K562 (cell line): ENCODE measurements around the gene SLC12A6. TPM values are rescaled to one million over a fixed set of nuclear protein-coding genes. Genes with fewer than 3 reads are reported as not detected.

ENCODE experiments used
- ATF4 ChIP-seq: fragments of 450-650 bp; formaldehyde crosslinking; IDR thresholded peaks from 2 replicates; pipeline ENCODE4 v1.4.0; 2022; ENCODE audit warnings: mild to moderate bottlenecking, moderate library complexity
- EZH2 ChIP-seq: IDR thresholded peaks from 2 replicates; pipeline ENCODE4 v1.6.1; 2012; ENCODE audit warnings: low read depth, mild to moderate bottlenecking, inconsistent platforms, low read length, borderline replicate concordance
- HNRNPUL1 ChIP-seq: fragments of 200-400 bp; formaldehyde crosslinking; IDR thresholded peaks from 2 replicates; pipeline ENCODE4 v1.6.1; 2017; ENCODE audit warnings: low read length
- JUNB ChIP-seq: fragments of 450-650 bp; formaldehyde crosslinking; conservative IDR thresholded peaks from 2 replicates; pipeline ENCODE4 v1.4.0; 2020; ENCODE audit warnings: mild to moderate bottlenecking
- MAFF ChIP-seq: IDR thresholded peaks from 2 replicates; pipeline ENCODE4 v1.6.1; 2012; ENCODE audit warnings: low read length, improper control_type of control experiment
- MTA2 ChIP-seq: fragments of 450-650 bp; IDR thresholded peaks from 2 replicates; pipeline ENCODE4 v1.6.1; 2016; ENCODE audit warnings: low read depth
- NR2C1 ChIP-seq, 2 experiments: fragments of 450-650 bp; IDR thresholded peaks; 2 replicates each; pipeline ENCODE4 v1.6.1; 2017; ENCODE audit warnings: mild to moderate bottlenecking in 2 of 2, antibody characterized with exemption in 1 of 2, inconsistent platforms in 1 of 2, missing compliant biosample characterization in 1 of 2, missing genetic modification characterization in 1 of 2
- SAFB2 ChIP-seq: fragments of 200-400 bp; formaldehyde crosslinking; IDR thresholded peaks from 2 replicates; pipeline ENCODE4 v1.6.1; 2018; ENCODE audit warnings: borderline replicate concordance, low read length, low read depth, moderate library complexity; ENCODE audit not compliant: severe bottlenecking
- SPI1 ChIP-seq: IDR thresholded peaks from 2 replicates; pipeline ENCODE4 v1.6.1; 2011; ENCODE audit warnings: low read depth, low read length, control low read depth, borderline replicate concordance
- SRSF1 ChIP-seq: fragments of 200-400 bp; formaldehyde crosslinking; IDR thresholded peaks from 2 replicates; pipeline ENCODE4 v1.6.1; 2017; ENCODE audit warnings: mild to moderate bottlenecking, low read depth, low read length, moderate library complexity
- THRB ChIP-seq: fragments of 450-650 bp; formaldehyde crosslinking; conservative IDR thresholded peaks from 2 replicates; pipeline ENCODE4 v1.4.0; 2022; ENCODE audit warnings: mild to moderate bottlenecking, missing genetic modification characterization
- XRCC5 ChIP-seq: fragments of 200-400 bp; formaldehyde crosslinking; IDR thresholded peaks from 2 replicates; pipeline ENCODE4 v1.6.1; 2017; ENCODE audit warnings: low read depth, mild to moderate bottlenecking, low read length
- ZC3H8 ChIP-seq: fragments of 450-650 bp; IDR thresholded peaks from 2 replicates; pipeline ENCODE4 v1.6.1; 2017
- ZNF444 ChIP-seq: fragments of 250-450 bp; sonication (Bioruptor Pico); IDR thresholded peaks from 2 replicates; pipeline ENCODE4 v1.4.0; 2020; ENCODE audit warnings: mild to moderate bottlenecking, moderate library complexity
- polyA plus RNA-seq, 8 experiments: library from polyadenylated mRNA; depleted of rRNA in 4 of 8; stranded (reverse) in 5 of 8; unstranded in 3 of 8; fragments of >200 nt; fragmentation: Nextera tagmentation in 2 of 8; fragmentation: Illumina TruSeq in 1 of 8; extraction: Ambion mirVana in 2 of 8; extraction: Trizol in 1 of 8; gene quantifications; 2 replicates each; pipeline versions ENCODE4 v1.2.1 to v1.2.3, GENCODE V29; 2011 to 2014; ENCODE audit warnings: inconsistent platforms in 1 of 8, missing spikeins in 1 of 8
- total RNA-seq, 7 experiments: library from RNA; depleted of rRNA in 6 of 7; stranded (reverse); fragments of >200 nt in 6 of 7; fragmentation: Illumina TruSeq in 2 of 7; extraction: Trizol in 2 of 7; gene quantifications; 2 replicates each; pipeline versions ENCODE4 v1.2.1 to v1.2.3, GENCODE V29; 2011 to 2021; ENCODE audit warnings: low replicate concordance in 1 of 7
- TF ChIP-seq, protein P1 (sequence below): fragments of 250-450 bp; sonication (Bioruptor Pico); IDR thresholded peaks from 2 replicates; pipeline ENCODE4 v1.8.0; 2021; ENCODE audit warnings: borderline replicate concordance, mild to moderate bottlenecking, moderate library complexity; ENCODE audit not compliant: poor library complexity, severe bottlenecking
- TF ChIP-seq, protein P2 (sequence below): fragments of 200-800 bp; sonication (Bioruptor generic); IDR thresholded peaks from 2 replicates; pipeline ENCODE4 v1.6.1; 2016; ENCODE audit warnings: missing genetic modification characterization, missing compliant biosample characterization

The SLC12A6 gene
- total and polyA plus RNA-seq, 9 of the 15 experiments (the other 6 are each of a cell fraction or from before 2014, with no cell fraction given), result 1.4 to 16.4 (median 6.7) TPM

DNA sequence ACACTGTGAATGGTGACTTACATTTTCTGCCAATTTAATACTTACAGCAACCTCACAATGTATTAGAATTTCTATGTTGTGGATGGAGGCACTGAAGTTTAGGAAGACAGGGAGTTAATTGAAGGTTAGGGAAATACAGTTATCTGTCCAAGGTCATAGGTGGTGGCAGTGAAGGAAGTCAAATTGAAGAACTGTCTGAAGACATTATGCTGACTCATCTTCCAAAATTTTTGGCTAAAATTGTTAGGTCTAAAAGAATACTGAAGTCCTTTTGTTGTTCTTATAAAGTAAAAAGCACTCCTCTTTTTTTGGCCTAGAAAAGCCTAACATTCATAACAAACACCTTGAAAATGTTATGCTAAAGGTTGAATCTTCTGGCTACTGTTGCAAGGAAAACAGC is 85.0 kb downstream of the SLC12A6 start (continued):
- TF ChIP-seq ATF4 (CRISPR knock-in tag), result no peak
- TF ChIP-seq, protein P1, sequence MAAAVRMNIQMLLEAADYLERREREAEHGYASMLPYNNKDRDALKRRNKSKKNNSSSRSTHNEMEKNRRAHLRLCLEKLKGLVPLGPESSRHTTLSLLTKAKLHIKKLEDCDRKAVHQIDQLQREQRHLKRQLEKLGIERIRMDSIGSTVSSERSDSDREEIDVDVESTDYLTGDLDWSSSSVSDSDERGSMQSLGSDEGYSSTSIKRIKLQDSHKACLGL (CRISPR knock-in tag), result no peak
- no peak for TF ChIP-seq THRB
- TF ChIP-seq MTA2, result no peak
- peak; percentile 57 for TF ChIP-seq NR2C1 (IDR thresholded peaks at IDR 0.05)
- TF ChIP-seq NR2C1 (tag; IDR thresholded peaks at IDR 0.05), result peak; percentile 41; the same call in 1 of the 2 replicates
- TF ChIP-seq EZH2, result no peak
- no peak for TF ChIP-seq HNRNPUL1
- TF ChIP-seq SPI1, result peak; percentile 28; the same call in 1 of the 2 replicates
- TF ChIP-seq ZC3H8, result no peak
- TF ChIP-seq JUNB, result no peak
- TF ChIP-seq SRSF1, result no peak
- TF ChIP-seq, protein P2, sequence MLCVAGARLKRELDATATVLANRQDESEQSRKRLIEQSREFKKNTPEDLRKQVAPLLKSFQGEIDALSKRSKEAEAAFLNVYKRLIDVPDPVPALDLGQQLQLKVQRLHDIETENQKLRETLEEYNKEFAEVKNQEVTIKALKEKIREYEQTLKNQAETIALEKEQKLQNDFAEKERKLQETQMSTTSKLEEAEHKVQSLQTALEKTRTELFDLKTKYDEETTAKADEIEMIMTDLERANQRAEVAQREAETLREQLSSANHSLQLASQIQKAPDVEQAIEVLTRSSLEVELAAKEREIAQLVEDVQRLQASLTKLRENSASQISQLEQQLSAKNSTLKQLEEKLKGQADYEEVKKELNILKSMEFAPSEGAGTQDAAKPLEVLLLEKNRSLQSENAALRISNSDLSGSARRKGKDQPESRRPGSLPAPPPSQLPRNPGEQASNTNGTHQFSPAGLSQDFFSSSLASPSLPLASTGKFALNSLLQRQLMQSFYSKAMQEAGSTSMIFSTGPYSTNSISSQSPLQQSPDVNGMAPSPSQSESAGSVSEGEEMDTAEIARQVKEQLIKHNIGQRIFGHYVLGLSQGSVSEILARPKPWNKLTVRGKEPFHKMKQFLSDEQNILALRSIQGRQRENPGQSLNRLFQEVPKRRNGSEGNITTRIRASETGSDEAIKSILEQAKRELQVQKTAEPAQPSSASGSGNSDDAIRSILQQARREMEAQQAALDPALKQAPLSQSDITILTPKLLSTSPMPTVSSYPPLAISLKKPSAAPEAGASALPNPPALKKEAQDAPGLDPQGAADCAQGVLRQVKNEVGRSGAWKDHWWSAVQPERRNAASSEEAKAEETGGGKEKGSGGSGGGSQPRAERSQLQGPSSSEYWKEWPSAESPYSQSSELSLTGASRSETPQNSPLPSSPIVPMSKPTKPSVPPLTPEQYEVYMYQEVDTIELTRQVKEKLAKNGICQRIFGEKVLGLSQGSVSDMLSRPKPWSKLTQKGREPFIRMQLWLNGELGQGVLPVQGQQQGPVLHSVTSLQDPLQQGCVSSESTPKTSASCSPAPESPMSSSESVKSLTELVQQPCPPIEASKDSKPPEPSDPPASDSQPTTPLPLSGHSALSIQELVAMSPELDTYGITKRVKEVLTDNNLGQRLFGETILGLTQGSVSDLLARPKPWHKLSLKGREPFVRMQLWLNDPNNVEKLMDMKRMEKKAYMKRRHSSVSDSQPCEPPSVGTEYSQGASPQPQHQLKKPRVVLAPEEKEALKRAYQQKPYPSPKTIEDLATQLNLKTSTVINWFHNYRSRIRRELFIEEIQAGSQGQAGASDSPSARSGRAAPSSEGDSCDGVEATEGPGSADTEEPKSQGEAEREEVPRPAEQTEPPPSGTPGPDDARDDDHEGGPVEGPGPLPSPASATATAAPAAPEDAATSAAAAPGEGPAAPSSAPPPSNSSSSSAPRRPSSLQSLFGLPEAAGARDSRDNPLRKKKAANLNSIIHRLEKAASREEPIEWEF (CRISPR knock-in tag), result no peak
- TF ChIP-seq ZNF444 (CRISPR knock-in tag), result no peak
- no peak for TF ChIP-seq XRCC5
- TF ChIP-seq MAFF, result peak; percentile 97
- TF ChIP-seq SAFB2, result no peak
